ENCODE data around the gene STRN3.
"Not testable (repeated sequence)": the region's sequence is repeated elsewhere in the genome, so short reads cannot be mapped to it uniquely, and the experiment has no call there.

Gene STRN3

DNA sequence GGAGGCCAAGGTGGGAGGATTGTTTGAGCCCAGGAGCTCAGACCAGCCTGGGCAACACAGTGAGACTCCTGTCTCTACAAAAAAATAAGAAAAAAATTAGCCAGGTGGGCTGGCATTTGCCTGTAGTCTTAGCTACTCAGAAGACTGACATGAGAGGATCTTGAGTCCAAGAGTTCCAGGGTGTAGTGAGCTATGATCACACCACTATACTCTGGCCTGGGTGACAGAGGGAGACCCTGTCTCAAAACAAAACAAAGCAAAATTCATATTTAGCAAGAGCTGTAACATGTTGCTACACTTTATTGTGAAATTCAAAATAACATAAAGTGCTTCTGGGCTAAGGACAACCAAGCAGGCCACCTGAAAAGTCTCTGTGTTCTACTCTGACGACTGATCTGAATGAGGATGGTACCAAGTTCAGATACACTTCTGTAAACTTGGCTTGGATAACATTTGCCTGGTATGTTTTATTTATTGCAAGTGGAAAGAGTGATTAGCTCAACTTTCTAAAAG, 11.6 kb upstream of the STRN3 start:
- DNase-seq (ENCODE audit: low read depth), result no peak

DNA sequence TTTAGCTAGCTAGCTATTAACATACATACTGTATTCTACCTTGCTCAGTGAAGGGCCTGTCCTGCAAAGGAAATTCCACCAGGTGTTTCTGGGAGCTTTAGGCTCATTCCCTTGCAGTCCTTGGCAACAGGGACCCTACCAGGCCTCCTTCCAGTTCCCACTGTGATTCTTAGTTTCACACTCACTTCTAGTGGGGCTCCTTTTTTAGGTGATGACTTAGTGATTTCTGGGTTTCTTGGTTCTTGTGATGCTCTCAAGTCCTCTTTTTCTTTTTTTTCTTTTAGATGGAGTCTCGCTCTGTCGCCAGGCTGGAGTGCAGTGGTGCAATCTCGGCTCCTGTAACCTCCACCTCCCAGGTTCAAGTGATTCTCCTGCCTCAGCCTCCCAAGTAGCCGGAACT, 10.4 kb upstream of the STRN3 start:
- no peak for DNase-seq (ENCODE audit: low read depth)

DNA sequence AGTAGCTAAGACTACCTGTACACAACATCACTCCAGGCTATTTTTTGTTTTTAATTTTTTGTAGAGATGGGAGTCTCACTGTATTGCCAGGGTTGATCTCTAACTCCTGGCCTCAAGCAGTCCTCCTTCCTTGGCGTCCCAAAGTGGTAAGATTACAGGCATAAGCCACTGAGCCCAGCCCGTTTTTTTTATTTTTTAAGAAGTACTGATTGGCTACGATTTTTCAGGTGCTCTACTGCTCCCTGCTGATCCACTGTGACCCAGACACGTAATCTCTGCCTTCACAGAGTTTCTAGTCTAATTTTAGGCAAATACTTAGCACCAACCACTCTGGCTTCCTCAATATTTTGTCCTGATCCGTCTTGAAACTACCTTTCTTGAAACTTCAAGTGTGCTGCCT, 4.3 kb upstream of the STRN3 start:
- DNase-seq (ENCODE audit: low read depth), result no peak

DNA sequence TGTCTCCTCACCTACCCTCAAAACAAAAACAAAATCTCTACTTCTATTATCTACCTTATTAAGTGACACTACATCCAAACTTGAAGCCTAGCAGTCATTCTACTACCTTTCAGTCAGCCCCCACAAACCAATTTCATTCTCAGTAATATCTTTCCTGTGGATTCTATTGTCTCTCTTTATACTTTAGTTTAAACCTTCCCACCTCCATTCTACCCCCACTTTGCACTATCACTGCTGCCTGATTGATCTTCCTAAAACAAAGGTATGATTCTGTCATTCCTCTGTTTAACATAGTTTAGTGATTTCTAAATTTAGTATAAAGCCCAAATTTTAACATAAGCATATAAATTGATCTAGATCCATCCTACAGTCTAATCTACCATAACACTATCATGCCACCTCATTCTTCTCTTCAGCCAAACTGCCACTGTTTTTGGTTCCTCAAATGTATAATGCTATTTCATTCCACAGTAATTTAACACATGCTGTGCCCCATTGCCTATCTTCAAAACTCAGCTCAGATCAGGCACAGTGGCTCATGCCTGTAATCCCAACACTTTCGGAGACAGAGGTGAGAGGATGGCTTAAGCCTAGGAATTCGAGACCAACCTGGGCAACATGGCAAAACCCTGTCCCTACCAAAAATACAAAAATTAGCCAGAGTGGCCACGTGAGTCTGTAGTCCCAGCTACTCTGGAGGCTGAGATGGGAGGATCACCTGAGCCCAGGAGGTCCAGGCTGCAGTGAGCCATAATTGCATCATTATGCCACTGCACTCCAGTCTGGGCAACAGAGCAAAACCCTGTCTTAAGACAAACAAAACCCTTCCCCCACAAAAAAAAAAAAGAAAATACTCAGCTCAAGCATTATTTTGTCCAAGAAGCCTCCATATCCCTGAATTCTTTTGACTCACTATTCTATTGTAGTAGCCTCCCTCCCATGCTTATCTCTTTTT, 3.1 kb upstream of the STRN3 start:
- no peak for DNase-seq (ENCODE audit: low read depth)

DNA sequence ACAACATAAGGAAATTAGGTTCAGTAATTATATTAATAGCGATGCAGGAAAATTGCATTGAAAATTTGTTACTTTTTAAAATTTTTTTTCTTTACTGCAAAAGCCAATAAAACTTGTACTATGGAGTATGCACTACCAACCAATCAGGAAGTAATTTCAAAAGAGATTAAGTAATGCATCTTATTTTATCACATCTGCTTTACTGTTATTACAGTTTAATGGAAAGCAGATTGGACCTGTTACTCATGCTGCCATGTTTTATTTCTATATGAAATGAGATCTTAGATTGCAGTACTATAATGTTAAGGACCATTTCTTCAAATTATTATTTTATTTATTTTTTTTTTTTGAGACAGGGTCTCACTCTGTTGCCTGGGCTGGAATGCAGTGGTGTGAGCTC, 1.7 kb upstream of the STRN3 start:
- DNase-seq (ENCODE audit: low read depth), result no peak

DNA sequence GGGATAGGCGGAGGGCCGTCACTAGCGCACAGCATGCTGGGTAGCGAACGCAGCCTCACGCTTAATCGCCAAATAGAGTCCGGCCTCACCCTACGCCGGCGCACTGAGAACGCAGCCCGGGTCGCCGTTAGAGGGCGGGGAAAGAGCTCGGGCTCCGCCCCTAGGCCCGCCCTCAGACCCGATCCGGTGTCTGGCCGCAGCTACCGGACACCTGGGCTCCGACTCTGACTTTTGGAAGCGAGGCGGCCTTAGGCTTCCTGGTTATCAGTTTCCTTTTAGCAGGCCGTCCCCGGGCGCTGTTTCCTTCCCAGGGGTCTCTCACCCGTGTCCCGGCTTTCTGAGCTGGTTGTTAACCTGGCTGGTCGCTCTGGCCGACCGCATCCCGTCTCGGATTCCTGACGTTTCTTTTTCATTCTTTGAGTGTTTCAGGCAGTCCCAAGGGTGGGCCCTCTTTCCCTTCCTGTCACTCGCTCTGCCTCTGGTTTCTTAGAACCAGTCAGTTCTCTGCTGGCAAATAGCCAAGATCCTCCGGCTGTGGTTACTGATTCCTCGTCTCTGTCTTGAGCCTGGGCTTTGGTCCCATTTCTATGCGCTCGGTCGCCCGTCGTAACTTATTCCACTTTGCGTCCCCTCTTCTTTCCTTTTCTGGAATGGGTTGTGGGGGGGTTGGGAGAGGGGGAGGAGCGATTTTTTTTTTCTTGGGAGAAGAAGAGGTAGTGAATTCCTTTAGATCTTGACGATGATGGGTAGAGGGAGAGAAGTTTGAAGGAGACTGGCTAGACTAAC, 464 bp upstream of the STRN3 start:
- peak; percentile 90 for DNase-seq (ENCODE audit: low read depth)

DNA sequence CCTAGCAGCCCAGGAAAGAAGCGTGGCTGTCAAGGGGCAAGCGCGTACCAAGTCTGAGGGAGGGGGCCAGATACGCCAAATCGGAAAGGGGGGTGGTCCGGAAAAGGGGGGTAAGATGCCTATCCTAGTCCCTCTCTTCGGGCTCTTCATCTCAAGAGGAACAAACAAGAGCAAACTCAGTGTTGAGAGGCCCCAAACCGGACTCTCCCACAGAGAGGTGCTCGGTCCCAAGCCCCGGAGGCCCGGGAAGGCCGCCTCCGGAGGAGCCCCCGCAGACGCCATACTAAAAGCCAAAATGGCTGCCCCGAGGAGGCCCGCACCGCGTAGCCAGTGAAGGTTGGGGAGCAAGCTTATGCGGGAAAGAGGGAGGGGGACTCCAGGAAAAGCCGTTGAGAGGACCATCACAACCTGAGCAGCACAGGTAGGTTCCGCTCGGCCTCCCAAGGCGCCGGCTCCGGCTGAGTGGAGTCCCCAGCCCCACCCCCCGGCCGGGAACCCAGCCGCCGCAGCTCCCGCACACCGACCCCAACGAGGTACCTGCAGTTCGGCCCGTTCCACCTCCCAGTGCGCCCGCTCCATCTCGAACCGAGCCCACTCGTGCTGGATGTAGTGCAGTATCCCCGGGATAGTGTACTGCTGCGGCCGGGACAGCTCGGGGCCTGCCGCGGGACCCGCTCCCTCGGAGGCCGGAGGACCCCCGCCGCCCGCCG, 657 bp downstream of the STRN3 start, which contains the start of gene AP4S1:
Gene AP4S1, plus strand, starts transcription at position 283 of the 710 bp plus-strand sequence. CDS start 40,548 bp downstream, outside the sequence.
- DNase-seq (ENCODE audit: low read depth), result peak; percentile 44

DNA sequence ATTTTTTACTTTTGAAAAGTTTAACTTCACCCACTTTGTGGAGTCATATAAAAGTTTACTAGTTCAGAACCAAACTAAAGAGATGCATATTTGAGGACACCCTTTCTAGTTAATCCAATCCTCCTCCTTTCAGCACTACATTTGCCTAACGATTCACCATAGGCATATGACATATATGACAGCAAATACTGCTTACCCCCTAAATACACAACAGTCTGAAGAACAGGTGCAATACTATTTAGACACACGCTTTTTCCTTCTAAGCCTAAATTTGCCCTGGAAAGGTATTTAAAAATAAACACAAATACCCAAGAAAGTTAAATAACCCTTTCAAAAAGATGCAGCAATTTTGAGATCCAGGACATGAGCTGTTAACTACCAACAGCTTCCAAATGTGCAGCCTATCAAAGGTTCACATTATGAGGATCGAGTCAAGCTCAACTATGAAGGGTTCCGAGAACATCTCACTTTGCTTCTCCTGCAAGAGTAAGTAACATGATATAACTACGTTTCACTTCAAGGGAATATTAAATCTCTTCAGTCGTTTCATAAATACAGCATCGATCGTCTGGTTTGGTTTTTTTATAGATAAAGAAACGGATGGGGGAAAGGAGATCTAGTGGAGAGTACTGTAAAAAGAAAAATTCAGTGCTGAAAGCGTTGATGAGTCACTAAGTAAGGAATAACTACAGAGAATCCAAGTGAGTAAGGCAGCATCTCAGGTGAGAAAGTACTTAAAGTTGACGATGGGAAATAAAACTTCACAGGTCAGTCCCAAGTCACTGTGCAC, 1.4 kb downstream of the STRN3 start:
- DNase-seq (ENCODE audit: low read depth), result no peak

DNA sequence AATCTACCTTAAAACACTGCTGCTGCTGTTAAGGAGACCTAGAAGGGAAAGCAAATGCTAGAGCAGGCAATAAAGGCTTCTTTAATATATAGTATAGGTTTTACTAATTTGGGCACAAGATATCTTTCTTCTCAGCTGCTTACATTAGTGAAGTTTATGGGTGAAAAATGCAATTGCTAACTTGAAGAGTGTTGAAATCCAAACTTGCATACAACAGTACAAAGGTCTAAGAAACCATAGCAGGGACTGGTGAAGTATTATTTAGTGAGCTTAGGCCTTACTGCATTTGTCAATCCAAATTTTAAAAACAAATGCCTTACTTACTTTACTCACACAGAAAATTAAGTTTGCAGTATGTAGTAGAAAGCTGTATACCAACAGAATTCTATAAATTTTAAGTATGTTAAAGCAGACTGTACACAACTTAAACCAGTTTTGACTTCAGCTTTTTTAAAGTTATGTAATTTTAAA, 2.1 kb downstream of the STRN3 start:
- no peak for DNase-seq (ENCODE audit: low read depth)

DNA sequence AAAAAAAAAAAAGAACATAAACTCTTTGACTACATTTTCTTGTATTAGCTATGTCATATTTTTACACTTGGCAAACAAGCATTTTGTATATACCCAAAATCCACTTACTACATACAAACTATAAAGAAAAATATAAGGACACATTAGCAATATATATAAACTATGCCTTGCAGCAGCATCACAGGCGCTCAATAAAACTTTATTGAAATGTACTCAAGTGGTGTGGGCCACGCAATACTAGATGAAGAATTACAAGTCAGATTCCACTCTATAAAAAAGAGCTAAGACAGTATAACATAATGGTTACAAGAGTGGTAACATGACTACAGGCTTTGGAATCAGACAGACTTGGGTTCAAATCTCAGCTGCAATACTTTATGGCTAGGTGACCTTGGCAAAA, 3.8 kb downstream of the STRN3 start:
- DNase-seq (ENCODE audit: low read depth), result no peak

DNA sequence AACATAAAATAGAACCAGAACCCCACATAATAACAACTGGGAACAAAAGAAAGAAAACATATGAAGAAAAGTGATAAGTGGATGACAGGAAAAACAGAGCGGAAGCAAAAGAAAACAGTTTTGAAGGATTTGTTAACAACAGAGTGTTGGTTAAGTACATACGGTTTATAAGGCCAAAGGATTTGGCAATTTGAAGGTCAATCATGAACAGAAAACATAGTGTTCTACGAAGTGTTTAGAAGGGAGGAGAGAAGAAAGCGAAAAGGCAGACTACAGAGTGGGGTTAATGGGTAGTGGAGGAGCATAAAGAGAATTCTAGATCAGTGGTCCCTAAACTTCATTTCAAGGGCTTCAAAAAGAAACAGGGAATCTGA, 4.6 kb downstream of the STRN3 start:
- no peak for DNase-seq (ENCODE audit: low read depth)

DNA sequence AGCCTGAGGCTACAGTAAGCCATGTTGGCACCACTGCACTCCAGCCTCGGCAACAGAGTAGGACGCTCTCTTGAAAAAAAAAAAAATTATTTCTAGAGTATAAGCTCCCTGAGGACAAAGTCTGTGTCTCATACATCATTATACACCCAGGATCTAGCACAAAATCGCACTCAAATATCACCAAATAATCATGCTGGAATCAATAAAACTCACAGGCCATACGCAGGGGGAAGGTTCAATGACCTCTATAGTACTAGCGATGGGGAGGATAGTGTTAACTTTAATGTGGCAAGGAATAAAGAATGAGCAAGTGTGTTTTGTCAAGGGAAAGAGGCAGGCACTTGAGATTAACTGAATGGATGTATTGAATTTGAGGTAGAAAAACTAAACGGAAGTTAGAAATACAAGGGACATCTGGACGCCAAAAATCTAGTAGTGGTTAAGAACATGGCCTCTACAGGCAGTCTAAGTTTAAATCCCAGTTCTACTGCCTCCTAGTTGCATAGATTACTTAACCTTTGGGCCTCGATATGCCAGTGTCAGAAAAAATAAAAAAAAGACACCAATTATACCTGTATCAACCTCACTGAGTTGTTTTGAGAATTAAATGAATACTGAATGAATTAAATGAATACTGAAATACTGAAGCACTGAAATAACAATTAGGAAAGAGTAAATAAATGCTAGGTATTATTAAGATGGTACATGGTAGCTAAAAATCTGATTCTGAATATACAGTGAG, 5.2 kb downstream of the STRN3 start:
- DNase-seq (ENCODE audit: low read depth), result no peak

DNA sequence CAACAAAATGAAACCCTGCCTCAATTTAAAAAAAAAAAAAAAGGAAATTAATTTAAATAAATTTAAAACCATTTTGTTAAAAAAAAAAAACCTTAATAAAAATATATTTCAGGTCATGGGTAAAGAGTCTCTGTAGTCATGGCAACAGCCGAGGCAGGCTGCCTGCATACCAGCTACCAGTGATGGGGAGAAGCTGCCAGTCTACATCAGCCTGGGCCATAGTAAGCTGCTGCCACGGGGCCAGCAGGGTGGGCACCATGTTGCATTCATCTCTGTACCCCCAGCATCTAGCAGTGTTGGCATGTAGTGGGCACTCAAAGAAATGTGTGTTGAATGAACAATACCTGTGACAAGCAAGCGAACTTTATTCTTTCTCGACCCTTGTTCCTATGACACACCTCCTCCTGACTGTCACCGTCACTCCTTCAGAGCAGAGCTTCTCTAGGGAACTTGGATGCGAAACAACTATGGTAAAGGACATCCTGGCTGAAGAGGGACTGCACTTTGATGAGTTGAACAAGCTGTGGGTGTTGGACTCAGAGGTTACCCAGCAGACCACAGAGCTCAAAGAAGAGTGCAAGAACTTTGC, 8.0 kb downstream of the STRN3 start:
- DNase-seq (ENCODE audit: low read depth), result no peak

DNA sequence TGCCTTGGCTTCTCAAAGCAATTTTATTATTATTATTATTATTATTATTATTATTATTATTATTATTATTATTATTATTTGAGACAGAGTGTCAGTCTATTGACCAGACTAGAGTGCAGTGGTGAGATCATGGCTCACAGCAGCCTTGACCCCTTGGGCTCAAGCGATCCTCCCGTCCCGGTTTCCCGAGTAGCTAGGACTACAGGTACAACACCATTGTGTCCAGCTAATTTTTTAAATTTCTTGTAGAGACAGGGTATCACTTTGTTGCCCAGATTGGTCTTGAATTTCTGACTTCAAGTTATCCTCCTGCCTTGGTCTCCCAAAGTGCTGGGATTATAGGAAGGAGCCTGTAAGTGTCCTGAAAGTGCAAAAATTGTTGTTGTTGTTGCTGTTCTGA, 12.3 kb downstream of the STRN3 start:
- DNase-seq (ENCODE audit: low read depth), result no peak

DNA sequence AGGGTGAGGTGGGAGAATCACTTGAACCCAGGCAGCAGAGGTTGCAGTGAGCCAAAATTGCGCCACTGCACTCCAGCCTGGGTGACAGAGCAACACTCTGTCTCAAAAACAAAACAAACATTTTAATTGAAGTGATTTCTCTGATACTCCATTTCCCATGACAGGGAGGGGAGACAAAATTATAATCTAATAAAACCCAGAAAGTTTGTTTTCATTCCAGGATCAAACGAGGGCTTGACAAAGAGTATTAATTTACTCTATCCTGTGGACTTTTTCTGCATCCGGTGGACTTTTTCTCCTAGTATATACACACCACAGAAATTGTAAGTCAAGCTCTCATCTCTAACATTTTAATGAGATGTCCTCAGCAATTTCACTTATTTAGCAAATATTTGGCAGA, 15.2 kb downstream of the STRN3 start:
- no peak for DNase-seq (ENCODE audit: low read depth)

DNA sequence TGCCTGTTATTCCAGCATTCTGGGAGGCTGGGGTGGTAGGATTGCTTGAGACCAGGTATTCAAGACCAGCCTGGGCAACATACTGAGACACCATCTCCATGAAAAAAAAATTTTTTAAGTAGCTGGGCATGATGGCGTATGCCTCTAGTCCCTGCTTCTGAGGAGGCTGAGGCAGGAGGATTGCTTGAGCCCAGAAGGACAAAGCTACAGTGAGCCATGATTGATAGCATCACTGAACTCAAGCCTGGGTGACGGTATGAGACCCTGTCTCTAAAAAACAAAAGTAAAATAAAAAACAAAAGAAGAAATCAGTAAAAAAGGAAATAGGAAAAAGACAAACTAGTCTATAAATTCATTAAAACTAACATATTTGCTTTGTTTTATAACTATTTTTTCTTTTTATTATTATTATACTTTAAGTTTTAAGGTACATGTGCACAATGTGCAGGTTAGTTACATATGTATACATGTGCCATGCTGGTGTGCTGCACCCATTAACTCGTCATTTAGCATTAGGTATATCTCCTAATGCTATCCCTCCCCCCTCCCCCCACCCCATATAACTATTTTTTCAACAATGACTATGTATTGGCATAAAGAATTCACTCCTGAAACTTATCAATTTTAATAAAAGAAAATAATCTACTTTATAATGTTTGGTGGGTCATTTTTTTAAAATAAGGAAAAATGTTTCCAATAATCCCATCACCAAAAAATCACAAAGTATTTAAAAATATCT, 16.2 kb downstream of the STRN3 start:
- DNase-seq (ENCODE audit: low read depth), result no peak

DNA sequence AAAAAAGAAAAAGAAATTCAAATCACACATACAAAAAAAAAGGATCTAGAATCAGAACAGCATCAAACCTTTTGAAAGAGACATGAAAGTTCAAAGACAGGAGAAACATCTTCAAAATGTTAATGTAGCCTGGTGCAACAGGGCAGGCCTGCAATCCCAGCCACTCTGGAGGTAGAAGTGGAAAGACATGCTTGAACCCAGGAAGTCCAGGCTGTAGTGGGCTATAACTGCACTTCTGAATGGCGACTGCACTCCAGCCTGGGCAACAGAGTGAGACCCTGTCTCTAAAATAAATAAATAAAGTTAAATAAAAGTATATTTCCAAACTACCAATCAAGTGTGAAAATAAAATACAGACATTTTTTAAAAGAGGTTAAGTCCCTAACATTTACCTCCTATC, 19.5 kb downstream of the STRN3 start:
- DNase-seq (ENCODE audit: low read depth), result no peak

DNA sequence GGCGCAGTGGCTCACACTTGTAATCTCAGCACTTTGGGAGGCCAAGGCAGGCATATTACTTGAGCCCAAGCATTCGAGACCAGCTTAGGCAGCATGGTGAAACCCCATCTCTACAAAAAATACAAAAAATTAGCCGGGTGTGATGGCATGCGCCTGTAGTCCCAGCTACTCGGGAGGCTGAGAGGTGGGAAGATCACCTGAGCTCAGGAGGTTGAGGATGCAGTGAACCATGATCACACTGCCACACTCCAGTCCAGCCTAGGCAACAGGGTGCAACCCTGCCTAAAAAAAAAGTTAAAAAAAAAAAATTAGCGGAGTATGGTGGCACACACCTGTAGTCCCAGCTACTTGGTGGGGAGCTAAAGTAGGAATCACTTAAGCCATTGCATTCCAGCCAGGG, 22.2 kb downstream of the STRN3 start:
- not testable (repeated sequence) for DNase-seq (ENCODE audit: low read depth)

DNA sequence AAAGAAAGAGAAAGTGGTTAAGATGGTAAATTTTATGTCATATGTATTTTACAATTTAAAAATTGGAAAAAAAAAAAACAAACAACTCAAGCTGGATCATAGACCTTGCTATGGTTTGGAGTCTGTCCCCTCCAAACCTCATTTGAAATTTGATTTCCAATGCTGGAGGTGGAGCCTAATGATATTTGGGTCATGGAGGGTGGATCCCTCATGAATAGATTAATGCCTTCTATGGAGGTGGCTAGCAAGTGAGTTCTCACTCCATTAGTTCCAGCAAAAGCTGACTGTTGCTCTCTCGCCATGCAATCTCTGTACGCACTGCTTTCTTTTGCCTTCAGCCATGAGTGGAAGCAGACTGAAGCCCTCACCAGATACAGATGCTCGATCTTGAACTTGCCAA, 22.9 kb downstream of the STRN3 start:
- no peak for DNase-seq (ENCODE audit: low read depth)

DNA sequence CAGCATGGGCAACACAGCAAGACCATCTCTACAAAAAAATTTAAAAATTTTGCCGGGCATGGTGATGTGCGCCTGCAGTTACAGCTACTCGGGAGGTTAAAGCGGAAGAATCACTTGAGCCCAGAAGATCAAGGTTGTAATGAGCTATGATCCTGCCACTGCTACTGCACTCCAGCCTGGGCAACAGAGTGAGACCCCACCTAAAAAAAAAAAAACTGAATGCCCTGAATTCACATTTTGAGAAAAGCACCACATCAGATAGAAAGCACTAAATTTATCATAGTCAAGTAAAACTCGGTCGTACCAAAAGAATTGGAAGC, 24.9 kb downstream of the STRN3 start:
- no peak for DNase-seq (ENCODE audit: low read depth)

Data from activated T-cell treated with anti-CD3 and anti-CD28 coated beads for 24 hours (primary cell).